HG03135 (cell line): Measurements from ENCODE around the gene USP5.
"Not testable (repeated sequence)": the region's sequence is repeated elsewhere in the genome, so short reads cannot be mapped to it uniquely, and the experiment has no call there.

Source experiments
- ATAC-seq: cut with Tn5 transposase; IDR thresholded peaks from one replicate; pipeline ENCODE4 v1.9.1; 2021; ENCODE audit warnings: mild to moderate bottlenecking, moderate library complexity; ENCODE audit not compliant: unreplicated experiment

The USP5 gene

GRCh38 chr12:6863586-6864321, 11.8 kb downstream of the USP5 start:
- no peak for ATAC-seq

GRCh38 chr12:6865307-6865706, 13.4 kb downstream of the USP5 start:
- ATAC-seq, result not testable (repeated sequence)

GRCh38 chr12:6866163-6866919, 14.4 kb downstream of the USP5 start:
- no peak for ATAC-seq

- no peak for ATAC-seq
These were observed 15.0 kb downstream of the USP5 start for GRCh38 chr12:6866920-6867412.

GRCh38 chr12:6867413-6868210, 15.7 kb downstream of the USP5 start, which contains the start of gene TPI1:
Gene TPI1 (plus strand): TSS chr12:6867531. CDS start chr12:6867567, 36 bp downstream.
- ATAC-seq, result peak; percentile 63

GRCh38 chr12:6868211-6869048, 16.5 kb downstream of the USP5 start:
- no peak for ATAC-seq

- ATAC-seq, result no peak
These were observed 17.4 kb downstream of the USP5 start for GRCh38 chr12:6869049-6870021.

- ATAC-seq, result not testable (repeated sequence)
These were observed 18.4 kb downstream of the USP5 start for GRCh38 chr12:6870304-6870703.

- ATAC-seq, result no peak
These were observed 19.4 kb downstream of the USP5 start for GRCh38 chr12:6871052-6871957.

GRCh38 chr12:6872073-6873048, 20.4 kb downstream of the USP5 start:
- peak; percentile 39 for ATAC-seq

GRCh38 chr12:6873094-6874014, 21.4 kb downstream of the USP5 start, which contains the start of gene SPSB2:
Gene SPSB2 (minus strand): TSS chr12:6873303. CDS start chr12:6872901, 402 bp downstream.
- ATAC-seq, result peak; percentile 73

- not testable (repeated sequence) for ATAC-seq
These were observed 22.0 kb downstream of the USP5 start for GRCh38 chr12:6874015-6874368.

- not testable (repeated sequence) for ATAC-seq
These were observed 27.9 kb downstream of the USP5 start for GRCh38 chr12:6879824-6880223.

- ATAC-seq, result no peak
These were observed 31.3 kb downstream of the USP5 start for GRCh38 chr12:6883252-6883651.

- ATAC-seq, result no peak
These were observed 31.7 kb downstream of the USP5 start for GRCh38 chr12:6883683-6884082.

- ATAC-seq, result no peak
These were observed 32.6 kb downstream of the USP5 start for GRCh38 chr12:6884539-6884938.
